HL-60 (cell line): ENCODE measurements around the gene RPRD1B.

Experiments
- GABPA ChIP-seq: IDR thresholded peaks from 2 replicates; pipeline ENCODE4 v1.6.1; 2012; ENCODE audit warnings: low read depth
- POLR2AphosphoS5 ChIP-seq: IDR thresholded peaks from 2 replicates; pipeline ENCODE4 v1.6.1; 2012; ENCODE audit warnings: low read depth
- SPI1 ChIP-seq: IDR thresholded peaks from 2 replicates; pipeline ENCODE4 v1.6.1; 2012; ENCODE audit warnings: low read depth, mild to moderate bottlenecking, borderline replicate concordance
- TF ChIP-seq, protein P1 (sequence below): IDR thresholded peaks from 2 replicates; pipeline ENCODE4 v1.6.1; 2012; ENCODE audit warnings: low read depth; ENCODE audit not compliant: insufficient replicate concordance
- TF ChIP-seq, protein P2 (sequence below): IDR thresholded peaks from one replicate; pipeline ENCODE4 v1.5.1; 2011; ENCODE audit warnings: low read length, control low read depth, inconsistent platforms; ENCODE audit not compliant: insufficient read depth

DNA sequence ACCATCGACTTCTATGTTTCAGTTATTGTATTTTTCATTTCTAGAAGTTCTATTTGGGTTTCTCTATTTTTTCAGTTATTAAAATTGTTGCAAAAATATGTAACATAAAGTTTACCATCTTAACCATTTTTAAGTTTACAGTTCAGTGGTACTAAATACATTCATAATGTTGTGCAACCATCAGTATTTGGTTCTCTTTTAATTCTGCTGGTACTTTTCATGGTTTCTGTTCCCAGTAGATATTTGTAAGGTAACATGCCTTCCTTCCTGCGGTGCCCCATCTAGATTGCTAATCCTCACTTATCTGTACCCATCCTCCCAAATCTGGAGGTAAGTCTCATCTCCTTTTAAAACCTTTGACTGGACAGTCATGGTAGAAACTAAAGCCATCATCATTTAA lies 83.7 kb downstream of the RPRD1B start:
- TF ChIP-seq, protein P1, sequence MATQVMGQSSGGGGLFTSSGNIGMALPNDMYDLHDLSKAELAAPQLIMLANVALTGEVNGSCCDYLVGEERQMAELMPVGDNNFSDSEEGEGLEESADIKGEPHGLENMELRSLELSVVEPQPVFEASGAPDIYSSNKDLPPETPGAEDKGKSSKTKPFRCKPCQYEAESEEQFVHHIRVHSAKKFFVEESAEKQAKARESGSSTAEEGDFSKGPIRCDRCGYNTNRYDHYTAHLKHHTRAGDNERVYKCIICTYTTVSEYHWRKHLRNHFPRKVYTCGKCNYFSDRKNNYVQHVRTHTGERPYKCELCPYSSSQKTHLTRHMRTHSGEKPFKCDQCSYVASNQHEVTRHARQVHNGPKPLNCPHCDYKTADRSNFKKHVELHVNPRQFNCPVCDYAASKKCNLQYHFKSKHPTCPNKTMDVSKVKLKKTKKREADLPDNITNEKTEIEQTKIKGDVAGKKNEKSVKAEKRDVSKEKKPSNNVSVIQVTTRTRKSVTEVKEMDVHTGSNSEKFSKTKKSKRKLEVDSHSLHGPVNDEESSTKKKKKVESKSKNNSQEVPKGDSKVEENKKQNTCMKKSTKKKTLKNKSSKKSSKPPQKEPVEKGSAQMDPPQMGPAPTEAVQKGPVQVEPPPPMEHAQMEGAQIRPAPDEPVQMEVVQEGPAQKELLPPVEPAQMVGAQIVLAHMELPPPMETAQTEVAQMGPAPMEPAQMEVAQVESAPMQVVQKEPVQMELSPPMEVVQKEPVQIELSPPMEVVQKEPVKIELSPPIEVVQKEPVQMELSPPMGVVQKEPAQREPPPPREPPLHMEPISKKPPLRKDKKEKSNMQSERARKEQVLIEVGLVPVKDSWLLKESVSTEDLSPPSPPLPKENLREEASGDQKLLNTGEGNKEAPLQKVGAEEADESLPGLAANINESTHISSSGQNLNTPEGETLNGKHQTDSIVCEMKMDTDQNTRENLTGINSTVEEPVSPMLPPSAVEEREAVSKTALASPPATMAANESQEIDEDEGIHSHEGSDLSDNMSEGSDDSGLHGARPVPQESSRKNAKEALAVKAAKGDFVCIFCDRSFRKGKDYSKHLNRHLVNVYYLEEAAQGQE = no peak
- no peak for TF ChIP-seq SPI1
- TF ChIP-seq POLR2AphosphoS5 = no peak
- TF ChIP-seq GABPA = no peak
- TF ChIP-seq, protein P2, sequence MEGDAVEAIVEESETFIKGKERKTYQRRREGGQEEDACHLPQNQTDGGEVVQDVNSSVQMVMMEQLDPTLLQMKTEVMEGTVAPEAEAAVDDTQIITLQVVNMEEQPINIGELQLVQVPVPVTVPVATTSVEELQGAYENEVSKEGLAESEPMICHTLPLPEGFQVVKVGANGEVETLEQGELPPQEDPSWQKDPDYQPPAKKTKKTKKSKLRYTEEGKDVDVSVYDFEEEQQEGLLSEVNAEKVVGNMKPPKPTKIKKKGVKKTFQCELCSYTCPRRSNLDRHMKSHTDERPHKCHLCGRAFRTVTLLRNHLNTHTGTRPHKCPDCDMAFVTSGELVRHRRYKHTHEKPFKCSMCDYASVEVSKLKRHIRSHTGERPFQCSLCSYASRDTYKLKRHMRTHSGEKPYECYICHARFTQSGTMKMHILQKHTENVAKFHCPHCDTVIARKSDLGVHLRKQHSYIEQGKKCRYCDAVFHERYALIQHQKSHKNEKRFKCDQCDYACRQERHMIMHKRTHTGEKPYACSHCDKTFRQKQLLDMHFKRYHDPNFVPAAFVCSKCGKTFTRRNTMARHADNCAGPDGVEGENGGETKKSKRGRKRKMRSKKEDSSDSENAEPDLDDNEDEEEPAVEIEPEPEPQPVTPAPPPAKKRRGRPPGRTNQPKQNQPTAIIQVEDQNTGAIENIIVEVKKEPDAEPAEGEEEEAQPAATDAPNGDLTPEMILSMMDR = no peak
